IMR-90 (cell line): Measurements from ENCODE around the gene MAGI1. TPM values are rescaled to one million over a fixed set of nuclear protein-coding genes. Genes with fewer than 3 reads are reported as not detected.

Experiments used
- ATAC-seq: fragments of 200-7000 bp; cut with Tn5 transposase; 2 replicates; pipeline ENCODE4 v1.9.1; 2020; ENCODE audit warnings: low read depth, mild to moderate bottlenecking, moderate library complexity
- BruUV-seq: library from RNA; stranded (reverse); fragments of 400-500 nt; replicated peaks from 2 replicates; lab custom pipeline; 2021; lab: Mats Ljungman, UMichigan
- CTCF ChIA-PET: fragments of 300-600 bp; formaldehyde crosslinking; extraction: SDS; loops from one replicate; lab custom pipeline; 2021; ENCODE audit warnings: antibody characterized with exemption; lab: Yijun Ruan, JAX
- POLR2A ChIA-PET: fragments of 300-600 bp; sonication (Branson Sonifier 250); formaldehyde crosslinking; loops from one replicate; lab custom pipeline; 2022; ENCODE audit warnings: antibody characterized with exemption; ENCODE audit not compliant: unreplicated experiment; lab: Charles Lee
- DNase-seq: peaks from one replicate; pipeline ENCODE4 v3.0.0; 2013
- H2AFZ ChIP-seq: replicated peaks from 2 replicates; pipeline ENCODE3; 2013; ENCODE audit warnings: low read length, mild to moderate bottlenecking; ENCODE audit not compliant: poor library complexity
- H2AK5ac ChIP-seq: 2 replicates; pipeline ENCODE4 v1.6.1; 2013; ENCODE audit warnings: low read depth, low read length, inconsistent platforms
- H2AK9ac ChIP-seq: replicated peaks from 2 replicates; pipeline ENCODE3; 2013; ENCODE audit warnings: mild to moderate bottlenecking, low read depth, low read length, moderate library complexity; ENCODE audit not compliant: poor library complexity
- H2BK120ac ChIP-seq: 2 replicates; pipeline ENCODE4 v1.6.1; 2013; ENCODE audit warnings: low read depth, low read length, inconsistent platforms
- H2BK15ac ChIP-seq: 3 replicates; pipeline ENCODE4 v1.6.1; 2013; ENCODE audit warnings: low read depth, low read length, inconsistent platforms
- H2BK20ac ChIP-seq: 2 replicates; pipeline ENCODE4 v1.6.1; 2013; ENCODE audit warnings: low read depth, mild to moderate bottlenecking, inconsistent platforms, low read length, moderate library complexity
- H2BK5ac ChIP-seq: 2 replicates; pipeline ENCODE4 v1.6.1; 2013; ENCODE audit warnings: mild to moderate bottlenecking, low read depth, low read length, inconsistent platforms; ENCODE audit not compliant: poor library complexity, severe bottlenecking
- H3K14ac ChIP-seq: replicated peaks from 2 replicates; pipeline ENCODE4 v1.6.1; 2013; ENCODE audit warnings: low read depth, low read length, inconsistent platforms
- H3K18ac ChIP-seq: 2 replicates; pipeline ENCODE4 v1.6.1; 2013; ENCODE audit warnings: low read depth, low read length, control low read depth
- H3K23ac ChIP-seq: 2 replicates; pipeline ENCODE4 v1.6.1; 2013; ENCODE audit warnings: low read depth, low read length, inconsistent platforms
- H3K27ac ChIP-seq: 2 replicates; pipeline ENCODE4 v1.5.1; 2013; ENCODE audit warnings: mild to moderate bottlenecking, control low read depth, low read length; ENCODE audit not compliant: insufficient read depth
- H3K27me3 ChIP-seq: 2 replicates; pipeline ENCODE4 v1.6.1; 2013; ENCODE audit warnings: low read length; ENCODE audit not compliant: control insufficient read depth, insufficient read depth
- H3K36me3 ChIP-seq: 2 replicates; pipeline ENCODE4 v1.6.1; 2013; ENCODE audit warnings: low read length, mixed read lengths; ENCODE audit not compliant: control insufficient read depth, insufficient read depth
- H3K4ac ChIP-seq: 2 replicates; pipeline ENCODE4 v1.6.1; 2013; ENCODE audit warnings: low read depth, low read length, inconsistent platforms
- H3K4me1 ChIP-seq: 2 replicates; pipeline ENCODE4 v1.6.1; 2013; ENCODE audit warnings: low read length, mixed read lengths; ENCODE audit not compliant: control insufficient read depth, insufficient read depth
- H3K4me2 ChIP-seq: 2 replicates; pipeline ENCODE4 v1.6.1; 2013; ENCODE audit warnings: low read depth, mild to moderate bottlenecking, control low read depth, low read length, moderate library complexity
- H3K4me3 ChIP-seq: 2 replicates; pipeline ENCODE4 v1.5.1; 2013; ENCODE audit warnings: low read depth, mild to moderate bottlenecking, control low read depth, low read length, moderate library complexity; ENCODE audit not compliant: insufficient read depth
- H3K56ac ChIP-seq: 2 replicates; pipeline ENCODE4 v1.6.1; 2013; ENCODE audit warnings: low read length, inconsistent platforms; ENCODE audit not compliant: insufficient read depth; ENCODE audit errors: extremely low read depth
- H3K79me1 ChIP-seq, 2 experiments: 2 replicates each; pipeline ENCODE4 v1.6.1; 2013; ENCODE audit warnings: low read length in 2 of 2, inconsistent platforms in 1 of 2, low read depth in 1 of 2
- H3K9ac ChIP-seq: 2 replicates; pipeline ENCODE4 v1.6.1; 2013; ENCODE audit warnings: low read depth, low read length, control low read depth
- H3K9me1 ChIP-seq: 2 replicates; pipeline ENCODE4 v1.6.1; 2013; ENCODE audit warnings: low read length, inconsistent platforms; ENCODE audit not compliant: insufficient read depth
- H3K9me3 ChIP-seq: 2 replicates; pipeline ENCODE4 v1.6.1; 2013; ENCODE audit warnings: low read length; ENCODE audit not compliant: control insufficient read depth, insufficient read depth
- H4K20me1 ChIP-seq: 2 replicates; pipeline ENCODE4 v1.6.1; 2013; ENCODE audit warnings: low read length, inconsistent platforms; ENCODE audit not compliant: insufficient read depth
- H4K5ac ChIP-seq: 2 replicates; pipeline ENCODE4 v1.6.1; 2013; ENCODE audit warnings: mild to moderate bottlenecking, low read depth, low read length, control low read depth
- H4K8ac ChIP-seq, 2 experiments: 2 replicates each; pipeline ENCODE4 v1.6.1; 2013; ENCODE audit warnings: low read depth in 2 of 2, low read length in 2 of 2, control low read depth in 1 of 2, inconsistent platforms in 1 of 2
- H4K91ac ChIP-seq: 2 replicates; pipeline ENCODE4 v1.6.1; 2013; ENCODE audit warnings: low read depth, low read length, inconsistent platforms; ENCODE audit not compliant: insufficient read depth
- BHLHE40 ChIP-seq: fragments of 150-350 bp; IDR thresholded peaks from 2 replicates; pipeline ENCODE4 v1.6.1; 2016; ENCODE audit warnings: mild to moderate bottlenecking, low read depth, low read length
- CEBPB ChIP-seq: IDR thresholded peaks from 2 replicates; pipeline ENCODE4 v1.6.1; 2012; ENCODE audit warnings: low read depth, low read length, improper control_type of control experiment
- CHD1 ChIP-seq: IDR thresholded peaks from 2 replicates; pipeline ENCODE4 v1.6.1; 2012; ENCODE audit warnings: low read depth, low read length, improper control_type of control experiment
- CTCF ChIP-seq: conservative IDR thresholded peaks from 2 replicates; pipeline ENCODE4 v1.5.1; 2012; ENCODE audit warnings: mild to moderate bottlenecking, low read depth, low read length, improper control_type of control experiment
- ELK1 ChIP-seq: fragments of 150-350 bp; IDR thresholded peaks from 2 replicates; pipeline ENCODE4 v1.6.1; 2016; ENCODE audit warnings: low read depth, mild to moderate bottlenecking, low read length, moderate library complexity, borderline replicate concordance
- FOS ChIP-seq: fragments of 150-350 bp; IDR thresholded peaks from 2 replicates; pipeline ENCODE4 v1.6.1; 2016; ENCODE audit warnings: low read depth, low read length
- MAFK ChIP-seq: IDR thresholded peaks from 2 replicates; pipeline ENCODE4 v1.6.1; 2012; ENCODE audit warnings: low read depth, low read length, improper control_type of control experiment
- MAZ ChIP-seq: IDR thresholded peaks from 2 replicates; pipeline ENCODE4 v1.6.1; 2012; ENCODE audit warnings: low read depth, mild to moderate bottlenecking, low read length, improper control_type of control experiment, moderate library complexity, borderline replicate concordance
- MXI1 ChIP-seq: IDR thresholded peaks from 2 replicates; pipeline ENCODE4 v1.6.1; 2012; ENCODE audit warnings: low read depth, mild to moderate bottlenecking, low read length, moderate library complexity, borderline replicate concordance
- NFE2L2 ChIP-seq: fragments of 150-350 bp; IDR thresholded peaks from 2 replicates; pipeline ENCODE4 v1.6.1; 2016; ENCODE audit warnings: low read depth, mild to moderate bottlenecking, low read length
- POLR2A ChIP-seq: IDR thresholded peaks from 2 replicates; pipeline ENCODE4 v1.6.1; 2012; ENCODE audit warnings: mild to moderate bottlenecking, low read depth, low read length
- RAD21 ChIP-seq: IDR thresholded peaks from 2 replicates; pipeline ENCODE4 v1.6.1; 2012; ENCODE audit warnings: low read length, improper control_type of control experiment
- RCOR1 ChIP-seq: IDR thresholded peaks from 2 replicates; pipeline ENCODE4 v1.6.1; 2012; ENCODE audit warnings: mild to moderate bottlenecking, low read length, improper control_type of control experiment; ENCODE audit not compliant: insufficient replicate concordance
- RFX5 ChIP-seq: IDR thresholded peaks from 2 replicates; pipeline ENCODE4 v1.8.0; 2012; ENCODE audit warnings: low read depth, mild to moderate bottlenecking, low read length, moderate library complexity
- SMC3 ChIP-seq: fragments of 150-350 bp; IDR thresholded peaks from 2 replicates; pipeline ENCODE4 v1.6.1; 2016; ENCODE audit warnings: low read depth, mild to moderate bottlenecking, antibody characterized with exemption, low read length, moderate library complexity
- USF2 ChIP-seq: fragments of 150-350 bp; IDR thresholded peaks from 2 replicates; pipeline ENCODE4 v1.6.1; 2017; ENCODE audit warnings: mild to moderate bottlenecking, antibody characterized with exemption, low read length, low read depth
- WGBS, 2 experiments: methylation state at CpG; one replicate each; pipeline versions ENCODE4 v1.1.5 to v1.1.7; 2013; ENCODE audit warnings: missing lambda C conversion rate in 2 of 2; ENCODE audit not compliant: insufficient read length in 1 of 2; ENCODE audit errors: extremely low coverage in 2 of 2; 5-methylcytosine and 5-hydroxymethylcytosine counted together
- dilution Hi-C: fragments of 300-500 bp; cut with HindIII; formaldehyde crosslinking; loops from one replicate; pipeline ENCODE4 v1.14.3; 2018; ENCODE audit warnings: low sequenced_read_pairs; ENCODE audit not compliant: unreplicated experiment
- in situ Hi-C: fragments of 300-500 bp; cut with MboI; formaldehyde crosslinking; loops from 3 replicates; pipeline ENCODE4 v1.14.3; 2019; ENCODE audit warnings: low sequenced_read_pairs, inconsistent platforms, mixed read lengths
- intact Hi-C: fragments of 100-400 bp; cut with micrococcal nuclease; formaldehyde crosslinking; loops from 2 replicates; pipeline ENCODE4 v1.10.0; 2022
- polyA plus RNA-seq, 3 experiments: library from polyadenylated mRNA; depleted of rRNA; stranded (reverse); fragments of >200 nt; gene quantifications; 2 replicates each; pipeline ENCODE4 v1.2.3, GENCODE V29; 2012; ENCODE audit warnings: low replicate concordance in 1 of 3
- total RNA-seq: library from RNA; depleted of rRNA; stranded (reverse); fragments of >200 nt; gene quantifications from 2 replicates; pipeline ENCODE4 v1.2.3, GENCODE V29; 2012

The MAGI1 gene
- total and polyA plus RNA-seq, 2 of the 4 experiments (the other 2 are of a cell fraction) = 14.5 to 24.2 TPM

GRCh38 chr3:65817553-65818126, 221.1 kb downstream of the MAGI1 start:
- CTCF ChIA-PET = no interaction called here
- no peak overlapping the region for H2AFZ ChIP-seq
- POLR2A ChIA-PET = no interaction called here

More at GRCh38 chr3:65817553-65818126, 221.1 kb downstream of the MAGI1 start:
- Histone ChIP-seq H2BK5ac (no peak overlapping the region), H3K9me1 (no peaks in the 10 kb centered on the region), H3K27ac (no peak overlapping the region), H2BK120ac (no peak overlapping the region), H2BK15ac (no peak overlapping the region), H3K14ac (no peak overlapping the region), H3K56ac (no peak overlapping the region), H3K4me1 (0 out of 2 replicates have a peak, but pooled peaks cover 2% of the 10 kb centered on the region), H4K20me1 (peaks cover 4% of the 10 kb centered on the region; the same call in 1 of the 2 replicates), H3K4me3 (no peak overlapping the region), H2BK20ac (no peak overlapping the region), H4K5ac (no peak overlapping the region), H3K27me3 (no peaks in the 10 kb centered on the region), H3K36me3 (no peaks in the 10 kb centered on the region), H3K4me2 (no peak overlapping the region), H3K23ac (no peak overlapping the region), H3K79me1 (peaks cover 33 to 37% of the 10 kb centered on the region in 2 experiments), H3K4ac (no peak overlapping the region), H3K9ac (no peak overlapping the region), H4K8ac (no peak overlapping the region), H2AK9ac (no peak overlapping the region), H3K18ac (no peak overlapping the region), H2AK5ac (no peak overlapping the region), H3K9me3 (no peaks in the 10 kb centered on the region), H4K91ac (no peak overlapping the region)
- in situ Hi-C loops = no loop called here
- TF ChIP-seq FOS = no peak
- TF ChIP-seq CTCF = no peak
- TF ChIP-seq NFE2L2 = no peak
- TF ChIP-seq MXI1 = no peak
- no peak for TF ChIP-seq CHD1
- no peak for TF ChIP-seq RFX5
- TF ChIP-seq SMC3 = no peak
- TF ChIP-seq RCOR1 = no peak
- TF ChIP-seq USF2 = no peak
- no peak for TF ChIP-seq POLR2A
- no peak for TF ChIP-seq CEBPB
- no peak for TF ChIP-seq MAFK
- no peak for TF ChIP-seq MAZ
- no peak for TF ChIP-seq BHLHE40
- TF ChIP-seq RAD21 = no peak
- no peak for TF ChIP-seq ELK1
- dilution Hi-C loops = no loop called here
- BruUV-seq = no TSS peak
- WGBS, 2 experiments = 100% methylated on average over 2 of the region's 3 CpGs; no CpG with 5 or more reads in 1 of the 2 experiments
- DNase-seq (no peak), ATAC-seq (no peak)
- intact Hi-C loops = no loop called here
